Measurements from ENCODE around the gene RALGAPA2. TPM values are rescaled to one million over a fixed set of nuclear protein-coding genes. Genes with fewer than 3 reads are reported as not detected.

Gene RALGAPA2
- total RNA-seq, 1 experiment from 2014 or later, result 18.2 TPM

DNA sequence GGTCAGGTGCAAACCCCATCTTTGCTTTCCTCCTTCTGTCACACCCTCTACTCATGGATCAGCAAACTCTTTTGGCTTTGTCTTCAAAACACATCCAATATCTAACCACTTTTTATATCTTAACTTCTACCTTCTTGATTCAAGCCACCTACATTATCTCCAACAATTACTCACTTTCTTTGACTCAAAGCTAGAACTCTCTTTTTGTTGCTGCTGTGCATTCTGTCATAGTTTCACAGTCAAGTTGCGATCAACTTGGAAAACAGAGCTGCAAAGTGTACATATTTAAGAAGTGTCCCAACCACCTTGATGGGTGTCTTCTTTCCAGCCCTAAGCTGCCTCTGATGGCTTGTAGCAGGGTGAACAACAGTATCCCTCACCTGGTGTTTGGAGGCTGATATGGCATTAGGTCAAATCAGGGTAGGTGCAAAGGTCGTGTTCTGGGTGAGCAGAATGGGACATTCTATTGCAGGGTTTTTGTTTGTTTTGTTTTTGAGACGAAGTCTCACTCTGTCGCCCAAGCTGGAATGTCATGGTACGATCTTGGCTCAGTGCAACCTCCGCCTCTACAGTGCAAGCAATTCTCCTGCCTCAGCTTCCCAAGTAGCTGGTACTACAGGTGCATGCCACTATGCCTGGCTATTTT lies 43.4 kb upstream of the RALGAPA2 start (continued):
- TF ChIP-seq, protein P1, sequence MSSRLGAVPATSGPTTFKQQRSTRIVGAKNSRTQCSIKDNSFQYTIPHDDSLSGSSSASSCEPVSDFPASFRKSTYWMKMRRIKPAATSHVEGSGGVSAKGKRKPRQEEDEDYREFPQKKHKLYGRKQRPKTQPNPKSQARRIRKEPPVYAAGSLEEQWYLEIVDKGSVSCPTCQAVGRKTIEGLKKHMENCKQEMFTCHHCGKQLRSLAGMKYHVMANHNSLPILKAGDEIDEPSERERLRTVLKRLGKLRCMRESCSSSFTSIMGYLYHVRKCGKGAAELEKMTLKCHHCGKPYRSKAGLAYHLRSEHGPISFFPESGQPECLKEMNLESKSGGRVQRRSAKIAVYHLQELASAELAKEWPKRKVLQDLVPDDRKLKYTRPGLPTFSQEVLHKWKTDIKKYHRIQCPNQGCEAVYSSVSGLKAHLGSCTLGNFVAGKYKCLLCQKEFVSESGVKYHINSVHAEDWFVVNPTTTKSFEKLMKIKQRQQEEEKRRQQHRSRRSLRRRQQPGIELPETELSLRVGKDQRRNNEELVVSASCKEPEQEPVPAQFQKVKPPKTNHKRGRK (CRISPR knock-in tag; IDR thresholded peaks at IDR 0.05; ENCODE audit: borderline replicate concordance), result no peak

DNA sequence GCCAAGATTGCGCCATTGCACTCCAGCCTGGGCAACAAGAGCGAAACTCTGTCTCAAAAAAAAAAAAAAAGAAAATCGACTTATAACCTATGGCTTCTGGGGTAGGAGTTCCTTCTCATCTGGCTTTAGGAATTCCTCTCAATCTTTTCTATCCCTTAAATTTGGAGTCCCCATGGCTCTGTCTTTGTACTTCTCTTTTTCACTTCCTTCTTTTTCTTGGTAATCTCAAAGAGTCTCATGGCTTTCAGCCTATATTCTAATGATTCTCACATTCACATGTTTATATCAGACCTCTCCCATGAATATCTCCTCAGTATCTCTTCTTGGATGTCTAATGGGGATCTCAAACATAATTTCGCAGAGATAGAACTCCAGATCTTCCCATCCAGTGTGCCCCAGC lies 42.8 kb upstream of the RALGAPA2 start:
- ChIA-PET CTCF (no interaction called here), POLR2A (no interaction called here)
- Mint-ChIP-seq H3K27ac (no peak overlapping the region), H3K36me3 (no peaks in the 10 kb centered on the region), H3K9me3 (peaks cover 7% of the 10 kb centered on the region), H3K4me3 (no peak overlapping the region), H3K4me1 (no peaks in the 10 kb centered on the region), H3K27me3 (ENCODE audit: low read depth) (no peaks in the 10 kb centered on the region)
- ATAC-seq (no peak), DNase-seq (ENCODE audit: low spot score) (no peak)
- TF ChIP-seq, protein P2, sequence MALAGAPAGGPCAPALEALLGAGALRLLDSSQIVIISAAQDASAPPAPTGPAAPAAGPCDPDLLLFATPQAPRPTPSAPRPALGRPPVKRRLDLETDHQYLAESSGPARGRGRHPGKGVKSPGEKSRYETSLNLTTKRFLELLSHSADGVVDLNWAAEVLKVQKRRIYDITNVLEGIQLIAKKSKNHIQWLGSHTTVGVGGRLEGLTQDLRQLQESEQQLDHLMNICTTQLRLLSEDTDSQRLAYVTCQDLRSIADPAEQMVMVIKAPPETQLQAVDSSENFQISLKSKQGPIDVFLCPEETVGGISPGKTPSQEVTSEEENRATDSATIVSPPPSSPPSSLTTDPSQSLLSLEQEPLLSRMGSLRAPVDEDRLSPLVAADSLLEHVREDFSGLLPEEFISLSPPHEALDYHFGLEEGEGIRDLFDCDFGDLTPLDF (CRISPR knock-in tag; IDR thresholded peaks at IDR 0.05), result no peak
- TF ChIP-seq FOXP1 (CRISPR knock-in tag; IDR thresholded peaks at IDR 0.05; ENCODE audit: borderline replicate concordance) (no peak), CREB1 (CRISPR knock-in tag; IDR thresholded peaks at IDR 0.05) (no peak), EMX1 (CRISPR knock-in tag; IDR thresholded peaks at IDR 0.05) (no peak), JAZF1 (CRISPR knock-in tag; IDR thresholded peaks at IDR 0.05) (no peak), ZNF263 (CRISPR knock-in tag; IDR thresholded peaks at IDR 0.05; ENCODE audit: low read depth) (no peak), ZNF138 (CRISPR knock-in tag; conservative IDR thresholded peaks at IDR 0.05) (no peak), KAT7 (CRISPR knock-in tag; IDR thresholded peaks at IDR 0.05; ENCODE audit: borderline replicate concordance) (no peak), MXD4 (CRISPR knock-in tag; IDR thresholded peaks at IDR 0.05; ENCODE audit: borderline replicate concordance) (no peak)
- TF ChIP-seq, protein P3, sequence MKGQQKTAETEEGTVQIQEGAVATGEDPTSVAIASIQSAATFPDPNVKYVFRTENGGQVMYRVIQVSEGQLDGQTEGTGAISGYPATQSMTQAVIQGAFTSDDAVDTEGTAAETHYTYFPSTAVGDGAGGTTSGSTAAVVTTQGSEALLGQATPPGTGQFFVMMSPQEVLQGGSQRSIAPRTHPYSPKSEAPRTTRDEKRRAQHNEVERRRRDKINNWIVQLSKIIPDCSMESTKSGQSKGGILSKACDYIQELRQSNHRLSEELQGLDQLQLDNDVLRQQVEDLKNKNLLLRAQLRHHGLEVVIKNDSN (CRISPR knock-in tag; IDR thresholded peaks at IDR 0.05), result no peak

DNA sequence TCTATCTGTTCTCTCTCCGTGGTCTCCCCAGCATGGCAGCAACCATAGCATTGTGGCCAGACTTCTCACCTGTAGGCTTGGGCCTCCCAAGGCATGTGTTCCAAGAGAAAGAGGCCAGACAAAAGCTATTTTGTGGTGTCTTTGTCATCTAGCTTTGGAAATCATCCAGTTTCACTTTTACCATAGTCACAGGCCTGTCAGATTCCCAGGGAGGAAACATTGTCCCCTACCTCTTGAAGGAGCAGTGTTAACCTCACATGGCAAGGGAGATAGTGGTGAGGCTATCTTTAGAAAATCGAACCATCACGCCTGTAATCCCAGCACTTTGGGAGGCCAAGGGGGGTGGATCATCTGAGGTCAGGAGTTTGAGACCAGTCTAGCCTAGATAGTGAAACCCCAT lies 42.3 kb upstream of the RALGAPA2 start:
- ChIA-PET CTCF (no interaction called here), POLR2A (no interaction called here)
- no peaks in the 10 kb centered on the region; the same call in 1 of the 2 replicates for H3K36me3 Mint-ChIP-seq
- H3K27ac Mint-ChIP-seq, result no peak overlapping the region
- H3K4me3 Mint-ChIP-seq, result no peak overlapping the region
- H3K4me1 Mint-ChIP-seq, result no peaks in the 10 kb centered on the region
- H3K9me3 Mint-ChIP-seq, result peaks cover 9% of the 10 kb centered on the region
- no peaks in the 10 kb centered on the region for H3K27me3 Mint-ChIP-seq (ENCODE audit: low read depth)
- no peak for ATAC-seq
- no peak for DNase-seq (ENCODE audit: low spot score)
- TF ChIP-seq ZNF138 (CRISPR knock-in tag; conservative IDR thresholded peaks at IDR 0.05) (no peak), TCF7 (CRISPR knock-in tag; IDR thresholded peaks at IDR 0.05; ENCODE audit: low read depth) (no peak), ESRRA (CRISPR knock-in tag; IDR thresholded peaks at IDR 0.05; ENCODE audit: borderline replicate concordance) (no peak), ZNF317 (CRISPR knock-in tag; IDR thresholded peaks at IDR 0.05; ENCODE audit: borderline replicate concordance, low read depth) (no peak), RELA (CRISPR knock-in tag; IDR thresholded peaks at IDR 0.05; ENCODE audit: borderline replicate concordance) (no peak), KAT7 (CRISPR knock-in tag; IDR thresholded peaks at IDR 0.05; ENCODE audit: borderline replicate concordance) (no peak), PRRX2 (CRISPR knock-in tag; IDR thresholded peaks at IDR 0.05) (no peak), OVOL2 (CRISPR knock-in tag; IDR thresholded peaks at IDR 0.05; ENCODE audit: borderline replicate concordance) (no peak), ETV6 (CRISPR knock-in tag; IDR thresholded peaks at IDR 0.05) (no peak)
- TF ChIP-seq, protein P4, sequence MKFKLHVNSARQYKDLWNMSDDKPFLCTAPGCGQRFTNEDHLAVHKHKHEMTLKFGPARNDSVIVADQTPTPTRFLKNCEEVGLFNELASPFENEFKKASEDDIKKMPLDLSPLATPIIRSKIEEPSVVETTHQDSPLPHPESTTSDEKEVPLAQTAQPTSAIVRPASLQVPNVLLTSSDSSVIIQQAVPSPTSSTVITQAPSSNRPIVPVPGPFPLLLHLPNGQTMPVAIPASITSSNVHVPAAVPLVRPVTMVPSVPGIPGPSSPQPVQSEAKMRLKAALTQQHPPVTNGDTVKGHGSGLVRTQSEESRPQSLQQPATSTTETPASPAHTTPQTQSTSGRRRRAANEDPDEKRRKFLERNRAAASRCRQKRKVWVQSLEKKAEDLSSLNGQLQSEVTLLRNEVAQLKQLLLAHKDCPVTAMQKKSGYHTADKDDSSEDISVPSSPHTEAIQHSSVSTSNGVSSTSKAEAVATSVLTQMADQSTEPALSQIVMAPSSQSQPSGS (CRISPR knock-in tag; IDR thresholded peaks at IDR 0.05; ENCODE audit: borderline replicate concordance, low read depth), result no peak
- TF ChIP-seq, protein P5, sequence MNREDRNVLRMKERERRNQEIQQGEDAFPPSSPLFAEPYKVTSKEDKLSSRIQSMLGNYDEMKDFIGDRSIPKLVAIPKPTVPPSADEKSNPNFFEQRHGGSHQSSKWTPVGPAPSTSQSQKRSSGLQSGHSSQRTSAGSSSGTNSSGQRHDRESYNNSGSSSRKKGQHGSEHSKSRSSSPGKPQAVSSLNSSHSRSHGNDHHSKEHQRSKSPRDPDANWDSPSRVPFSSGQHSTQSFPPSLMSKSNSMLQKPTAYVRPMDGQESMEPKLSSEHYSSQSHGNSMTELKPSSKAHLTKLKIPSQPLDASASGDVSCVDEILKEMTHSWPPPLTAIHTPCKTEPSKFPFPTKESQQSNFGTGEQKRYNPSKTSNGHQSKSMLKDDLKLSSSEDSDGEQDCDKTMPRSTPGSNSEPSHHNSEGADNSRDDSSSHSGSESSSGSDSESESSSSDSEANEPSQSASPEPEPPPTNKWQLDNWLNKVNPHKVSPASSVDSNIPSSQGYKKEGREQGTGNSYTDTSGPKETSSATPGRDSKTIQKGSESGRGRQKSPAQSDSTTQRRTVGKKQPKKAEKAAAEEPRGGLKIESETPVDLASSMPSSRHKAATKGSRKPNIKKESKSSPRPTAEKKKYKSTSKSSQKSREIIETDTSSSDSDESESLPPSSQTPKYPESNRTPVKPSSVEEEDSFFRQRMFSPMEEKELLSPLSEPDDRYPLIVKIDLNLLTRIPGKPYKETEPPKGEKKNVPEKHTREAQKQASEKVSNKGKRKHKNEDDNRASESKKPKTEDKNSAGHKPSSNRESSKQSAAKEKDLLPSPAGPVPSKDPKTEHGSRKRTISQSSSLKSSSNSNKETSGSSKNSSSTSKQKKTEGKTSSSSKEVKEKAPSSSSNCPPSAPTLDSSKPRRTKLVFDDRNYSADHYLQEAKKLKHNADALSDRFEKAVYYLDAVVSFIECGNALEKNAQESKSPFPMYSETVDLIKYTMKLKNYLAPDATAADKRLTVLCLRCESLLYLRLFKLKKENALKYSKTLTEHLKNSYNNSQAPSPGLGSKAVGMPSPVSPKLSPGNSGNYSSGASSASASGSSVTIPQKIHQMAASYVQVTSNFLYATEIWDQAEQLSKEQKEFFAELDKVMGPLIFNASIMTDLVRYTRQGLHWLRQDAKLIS (CRISPR knock-in tag; IDR thresholded peaks at IDR 0.05; ENCODE audit: borderline replicate concordance), result no peak
- TF ChIP-seq, protein P2 (CRISPR knock-in tag; IDR thresholded peaks at IDR 0.05), result no peak
